Measurements from ENCODE around the gene CD44. TPM values are rescaled to one million over a fixed set of nuclear protein-coding genes. Genes with fewer than 3 reads are reported as not detected.
"Not testable (repeated sequence)": the region's sequence is repeated elsewhere in the genome, so short reads cannot be mapped to it uniquely, and the experiment has no call there.

Gene CD44
- 100 to 1,000 TPM; 164 to 302 (median 189) TPM for total RNA-seq

DNA sequence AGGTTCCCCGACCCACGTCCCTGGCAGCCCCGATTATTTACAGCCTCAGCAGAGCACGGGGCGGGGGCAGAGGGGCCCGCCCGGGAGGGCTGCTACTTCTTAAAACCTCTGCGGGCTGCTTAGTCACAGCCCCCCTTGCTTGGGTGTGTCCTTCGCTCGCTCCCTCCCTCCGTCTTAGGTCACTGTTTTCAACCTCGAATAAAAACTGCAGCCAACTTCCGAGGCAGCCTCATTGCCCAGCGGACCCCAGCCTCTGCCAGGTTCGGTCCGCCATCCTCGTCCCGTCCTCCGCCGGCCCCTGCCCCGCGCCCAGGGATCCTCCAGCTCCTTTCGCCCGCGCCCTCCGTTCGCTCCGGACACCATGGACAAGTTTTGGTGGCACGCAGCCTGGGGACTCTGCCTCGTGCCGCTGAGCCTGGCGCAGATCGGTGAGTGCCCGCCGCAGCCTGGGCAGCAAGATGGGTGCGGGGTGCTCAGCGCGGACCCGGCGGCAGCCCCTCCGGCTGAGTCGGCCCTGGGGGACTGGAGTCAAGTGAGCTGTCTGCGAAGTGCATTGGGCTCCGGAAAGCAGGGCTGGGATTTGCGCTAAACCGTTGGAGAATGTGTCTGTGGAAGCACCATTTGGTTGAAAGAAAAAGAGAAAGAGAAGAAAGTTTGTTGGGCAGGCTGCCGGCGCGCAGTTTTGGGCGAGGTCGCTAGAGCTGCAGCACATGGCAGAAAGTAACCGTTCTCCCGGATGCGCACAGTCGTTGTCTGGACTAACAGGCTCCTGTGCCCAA, at the start of gene CD44:
Gene CD44, plus strand, starts transcription at position 229 of the 779 bp plus-strand sequence. Its CDS starts 133 bp downstream, at position 362.
- TF ChIP-seq POLR2A (IDR thresholded peaks at IDR 0.05), result peak in 1 of 2 donors; percentile 59
- TF ChIP-seq, protein P1, sequence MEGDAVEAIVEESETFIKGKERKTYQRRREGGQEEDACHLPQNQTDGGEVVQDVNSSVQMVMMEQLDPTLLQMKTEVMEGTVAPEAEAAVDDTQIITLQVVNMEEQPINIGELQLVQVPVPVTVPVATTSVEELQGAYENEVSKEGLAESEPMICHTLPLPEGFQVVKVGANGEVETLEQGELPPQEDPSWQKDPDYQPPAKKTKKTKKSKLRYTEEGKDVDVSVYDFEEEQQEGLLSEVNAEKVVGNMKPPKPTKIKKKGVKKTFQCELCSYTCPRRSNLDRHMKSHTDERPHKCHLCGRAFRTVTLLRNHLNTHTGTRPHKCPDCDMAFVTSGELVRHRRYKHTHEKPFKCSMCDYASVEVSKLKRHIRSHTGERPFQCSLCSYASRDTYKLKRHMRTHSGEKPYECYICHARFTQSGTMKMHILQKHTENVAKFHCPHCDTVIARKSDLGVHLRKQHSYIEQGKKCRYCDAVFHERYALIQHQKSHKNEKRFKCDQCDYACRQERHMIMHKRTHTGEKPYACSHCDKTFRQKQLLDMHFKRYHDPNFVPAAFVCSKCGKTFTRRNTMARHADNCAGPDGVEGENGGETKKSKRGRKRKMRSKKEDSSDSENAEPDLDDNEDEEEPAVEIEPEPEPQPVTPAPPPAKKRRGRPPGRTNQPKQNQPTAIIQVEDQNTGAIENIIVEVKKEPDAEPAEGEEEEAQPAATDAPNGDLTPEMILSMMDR (IDR thresholded peaks at IDR 0.05), result no peak
- 1% methylated on average over 45 to 52 of the region's 55 CpGs for WGBS, 2 donors
- no peaks in the 10 kb centered on the region for H3K27me3 ChIP-seq
- no peaks in the 10 kb centered on the region for H3K9me3 ChIP-seq
- DNase-seq, result peak; percentile 85 to 86
- H3K27ac ChIP-seq, result peak within 1 kb of the TSS; percentile 86 to 89 (median 87)
- H3K4me3 ChIP-seq (replicated peaks in 1 of 3), result peak within 1 kb of the TSS; percentile 50 to 82 (median 71)
- peaks cover 30 to 48% of the 10 kb centered on the region in 2 donors for H3K4me1 ChIP-seq
- no peaks in the 10 kb centered on the region for H3K36me3 ChIP-seq
- intact Hi-C loops (cut with DNase I), result loop anchor here (10.0 kb wide), 1 partner anchor 96 kb away; no protein-coding TSS in a partner anchor

DNA sequence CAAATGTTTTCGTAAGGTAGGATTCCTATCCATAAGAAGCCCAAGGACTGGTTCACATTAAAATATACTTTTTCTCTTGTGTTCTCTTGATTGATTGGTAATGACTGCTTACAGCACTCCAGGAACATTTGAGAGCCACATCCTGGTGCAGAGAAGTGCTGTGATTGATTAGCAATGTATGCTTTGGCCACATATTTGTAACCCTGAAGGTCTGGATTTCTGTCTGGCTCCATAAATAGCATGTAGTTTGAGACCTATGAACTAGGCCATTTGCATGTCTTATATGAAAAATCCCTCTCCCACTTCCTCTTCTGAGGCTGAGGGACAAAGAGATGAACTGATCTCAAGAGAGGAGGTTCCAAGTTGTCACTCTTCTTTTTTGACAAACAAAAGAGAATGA, 49.3 kb upstream of the CD44 start:
- no peak overlapping the region for H3K4me3 ChIP-seq (replicated peaks in 1 of 3)
- H3K9me3 ChIP-seq, result no peaks in the 10 kb centered on the region
- 97 to 98% methylated on average over 1 of the region's 1 CpG for WGBS, 2 donors
- no peak for DNase-seq
- no peak for TF ChIP-seq POLR2A (IDR thresholded peaks at IDR 0.05)
- TF ChIP-seq, protein P1 (IDR thresholded peaks at IDR 0.05), result no peak
- no peaks in the 10 kb centered on the region for H3K4me1 ChIP-seq
- intact Hi-C loops (cut with DNase I), result no loop called here
- H3K36me3 ChIP-seq, result no peaks in the 10 kb centered on the region
- no peak overlapping the region for H3K27ac ChIP-seq
- H3K27me3 ChIP-seq, result no peaks in the 10 kb centered on the region

DNA sequence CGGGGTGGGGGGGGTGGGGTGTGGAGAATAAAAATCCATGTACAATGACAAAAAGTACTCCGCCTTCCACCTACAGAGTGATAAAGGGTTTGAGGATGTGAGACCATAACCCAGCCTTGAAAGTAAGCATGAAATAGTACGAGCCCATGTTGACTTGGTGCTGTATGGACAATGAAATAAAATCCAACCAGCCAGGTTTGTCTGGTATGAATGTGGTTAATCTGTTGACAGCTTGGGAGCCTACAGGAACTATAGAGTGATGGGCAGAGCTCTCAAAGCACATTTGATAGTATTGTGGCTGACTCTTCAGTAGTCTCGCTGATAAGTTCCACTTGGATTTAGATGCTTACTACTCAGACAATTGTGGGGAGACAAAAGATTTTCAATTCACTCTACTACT, 48.8 kb upstream of the CD44 start:
- no peak for DNase-seq
- H3K27ac ChIP-seq, result no peak overlapping the region
- H3K36me3 ChIP-seq, result no peaks in the 10 kb centered on the region
- no peaks in the 10 kb centered on the region for H3K9me3 ChIP-seq
- intact Hi-C loops (cut with DNase I), result no loop called here
- no peaks in the 10 kb centered on the region for H3K27me3 ChIP-seq
- no peak overlapping the region for H3K4me3 ChIP-seq (replicated peaks in 1 of 3)
- H3K4me1 ChIP-seq, result no peaks in the 10 kb centered on the region
- TF ChIP-seq POLR2A (IDR thresholded peaks at IDR 0.05), result no peak
- TF ChIP-seq, protein P1 (IDR thresholded peaks at IDR 0.05), result no peak
- WGBS, 2 donors, result 91 to 96% methylated on average over 4 of the region's 4 CpGs

DNA sequence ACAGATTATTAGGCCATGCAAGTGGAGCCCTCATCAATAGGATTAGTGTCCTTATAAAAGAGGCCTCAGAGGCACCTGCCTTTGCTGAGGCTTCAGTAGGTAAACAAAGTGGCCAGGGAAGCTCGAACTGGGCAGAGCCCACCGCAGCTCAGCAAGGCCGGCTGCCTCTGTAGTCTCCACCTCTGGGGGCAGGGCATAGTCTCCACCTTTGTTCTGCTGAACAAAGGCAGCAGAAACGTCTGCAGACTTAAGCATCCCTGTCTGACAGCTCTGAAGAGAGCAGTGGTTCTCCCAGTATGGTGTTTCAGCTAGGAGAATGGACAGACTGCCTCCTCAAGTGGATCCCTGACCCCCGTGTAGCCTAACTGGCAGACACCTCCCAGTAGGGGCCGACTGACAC, 48.0 kb upstream of the CD44 start:
- WGBS, 2 donors, result 58 to 63% methylated on average over 4 to 6 of the region's 6 CpGs
- H3K27me3 ChIP-seq; DNase-seq; intact Hi-C loops (cut with DNase I); H3K4me3 ChIP-seq (replicated peaks in 1 of 3); H3K36me3 ChIP-seq; H3K9me3 ChIP-seq; H3K4me1 ChIP-seq; H3K27ac ChIP-seq: not testable (repeated sequence)

DNA sequence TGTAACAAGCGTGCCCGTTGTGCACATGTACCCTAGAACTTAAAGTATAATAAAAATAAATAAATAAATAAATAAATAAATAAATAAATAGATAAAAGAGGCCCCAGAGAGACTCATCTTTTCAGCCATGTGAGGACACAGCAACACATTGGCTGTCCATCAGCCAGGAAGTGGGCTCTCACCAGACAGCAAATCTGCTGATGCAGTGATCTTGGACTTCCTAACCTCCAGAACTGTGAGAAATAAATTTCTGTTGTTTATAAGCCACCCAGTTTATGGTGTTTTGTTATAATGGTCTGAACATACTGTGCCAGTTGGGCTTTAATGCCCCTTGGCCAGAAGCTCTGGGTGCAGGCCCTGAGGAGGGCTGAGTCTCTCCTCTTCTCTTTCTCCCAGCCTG, 42.2 kb upstream of the CD44 start:
- TF ChIP-seq POLR2A (IDR thresholded peaks at IDR 0.05), result no peak
- TF ChIP-seq, protein P1 (IDR thresholded peaks at IDR 0.05), result no peak
- Histone ChIP-seq H3K9me3 (no peaks in the 10 kb centered on the region), H3K36me3 (no peaks in the 10 kb centered on the region), H3K4me1 (peaks cover 0 to 12% of the 10 kb centered on the region in 2 donors), H3K27ac (no peak overlapping the region), H3K4me3 (replicated peaks in 1 of 3) (no peak overlapping the region), H3K27me3 (no peaks in the 10 kb centered on the region)
- DNase-seq, result no peak
- 71 to 95% methylated on average over 2 of the region's 2 CpGs for WGBS, 2 donors
- intact Hi-C loops (cut with DNase I), result no loop called here

All from thyroid gland (tissue), 4 donors.